ENCODE measurements around the gene SOX10. TPM values are rescaled to one million over a fixed set of nuclear protein-coding genes. Genes with fewer than 3 reads are reported as not detected.

Gene SOX10
- total RNA-seq, 2 experiments from 2014 or later, result not detected

DNA sequence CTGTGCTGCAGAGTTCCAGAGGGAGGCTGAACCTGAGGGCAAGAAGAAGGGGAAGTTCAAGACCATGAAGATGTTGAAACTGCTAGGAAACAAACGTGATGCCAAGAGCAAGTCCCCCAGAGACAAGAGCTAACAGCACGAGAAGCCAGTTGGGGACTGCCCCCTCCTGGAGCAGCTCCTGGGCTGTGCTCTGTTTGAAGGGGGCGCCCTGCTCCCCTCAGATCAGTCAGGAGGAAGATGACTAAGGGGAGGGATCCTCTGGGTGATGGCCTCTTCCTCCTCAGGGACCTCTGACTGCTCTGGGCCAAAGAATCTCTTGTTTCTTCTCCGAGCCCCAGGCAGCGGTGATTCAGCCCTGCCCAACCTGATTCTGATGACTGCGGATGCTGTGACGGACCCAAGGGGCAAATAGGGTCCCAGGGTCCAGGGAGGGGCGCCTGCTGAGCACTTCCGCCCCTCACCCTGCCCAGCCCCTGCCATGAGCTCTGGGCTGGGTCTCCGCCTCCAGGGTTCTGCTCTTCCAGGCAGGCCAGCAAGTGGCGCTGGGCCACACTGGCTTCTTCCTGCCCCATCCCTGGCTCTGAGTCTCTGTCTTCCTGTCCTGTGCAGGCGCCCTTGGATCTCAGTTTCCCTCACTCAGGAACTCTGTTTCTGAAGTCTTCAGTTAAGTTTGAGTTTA, 43.5 kb downstream of the SOX10 start:
- Mint-ChIP-seq H3K27me3 (no peaks in the 10 kb centered on the region), H3K4me3 (no peak overlapping the region), H3K27ac (no peak overlapping the region), H3K9me3 (no peaks in the 10 kb centered on the region), H3K36me3 (peaks cover 3% of the 10 kb centered on the region), H3K4me1 (no peaks in the 10 kb centered on the region)
- no peak for DNase-seq

DNA sequence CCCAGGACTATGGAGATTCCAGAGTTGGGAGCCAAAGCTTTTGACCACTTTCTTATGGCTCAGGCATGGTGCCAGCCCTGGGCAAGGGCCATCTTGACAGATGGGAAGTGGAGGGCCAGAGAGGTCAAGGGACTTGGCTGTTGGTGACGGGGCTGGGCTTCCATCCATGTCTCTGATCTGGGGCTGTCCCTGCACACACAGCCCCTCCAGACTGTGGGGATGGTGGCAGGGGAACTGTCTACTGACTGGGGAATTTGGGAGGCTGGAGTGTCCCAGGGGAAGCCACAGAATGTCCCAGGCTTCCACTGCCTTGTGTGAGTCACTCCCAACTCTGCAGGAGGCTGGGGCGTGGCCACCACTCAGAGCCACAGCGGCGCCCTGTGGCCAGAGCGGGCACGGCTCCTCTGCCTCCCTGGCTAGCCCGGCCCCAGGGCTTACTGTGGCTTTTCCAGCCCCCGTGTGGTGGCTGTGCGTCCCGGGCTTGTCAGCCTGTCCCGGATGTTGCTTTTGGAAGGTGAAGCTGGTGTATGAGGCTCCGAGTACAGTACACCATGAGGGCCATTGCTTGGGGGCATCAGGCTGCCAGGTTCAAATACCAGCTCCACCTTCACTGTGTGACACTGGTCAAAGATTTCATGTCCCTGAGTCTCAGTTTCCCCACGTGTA, 50.5 kb downstream of the SOX10 start:
- H3K9me3 Mint-ChIP-seq, result no peaks in the 10 kb centered on the region
- peaks cover 9% of the 10 kb centered on the region for H3K4me1 Mint-ChIP-seq
- H3K27ac Mint-ChIP-seq, result no peak overlapping the region
- no peaks in the 10 kb centered on the region for H3K36me3 Mint-ChIP-seq
- no peaks in the 10 kb centered on the region for H3K27me3 Mint-ChIP-seq
- DNase-seq, result peak; percentile 90
- no peak overlapping the region for H3K4me3 Mint-ChIP-seq

DNA sequence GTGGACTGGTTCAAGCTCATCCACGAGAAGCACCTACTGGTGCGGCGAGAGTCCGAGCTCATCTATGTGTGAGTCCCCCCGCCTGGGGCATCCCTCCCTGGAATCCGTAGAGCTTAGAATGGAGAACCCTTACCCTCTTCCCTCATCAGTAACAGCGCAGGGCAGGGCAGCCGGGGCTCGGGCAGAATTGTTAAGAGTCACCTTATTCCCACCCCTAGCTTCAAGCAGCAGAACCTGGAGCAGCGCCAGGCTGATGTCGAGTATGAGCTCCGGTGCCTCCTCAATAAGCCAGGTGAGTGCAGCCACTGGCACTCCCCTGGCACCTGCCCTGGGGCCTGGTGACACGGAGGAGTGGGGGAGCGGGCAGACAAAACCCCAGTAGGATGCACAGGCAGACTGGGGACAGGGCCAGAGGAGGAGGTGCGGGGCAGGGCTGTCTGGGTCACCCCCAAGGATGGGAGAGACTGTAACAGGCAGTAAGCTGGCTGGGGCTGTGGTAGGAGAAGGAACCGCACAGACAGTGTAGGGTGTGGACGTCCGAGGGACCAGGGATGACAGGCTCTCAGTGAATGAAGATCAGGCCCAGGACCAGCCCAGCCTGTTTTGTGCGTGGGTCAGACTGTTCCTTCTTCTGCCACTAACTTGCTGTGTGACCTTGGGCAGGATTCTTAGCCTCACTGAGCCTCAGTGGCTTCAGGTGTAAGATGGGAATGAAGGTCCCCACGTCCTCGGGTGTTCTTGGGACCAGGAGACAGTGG, 51.4 kb downstream of the SOX10 start:
- H3K4me3 Mint-ChIP-seq, result no peak overlapping the region
- DNase-seq, result no peak
- peaks cover 2% of the 10 kb centered on the region for H3K36me3 Mint-ChIP-seq
- no peaks in the 10 kb centered on the region for H3K27me3 Mint-ChIP-seq
- H3K9me3 Mint-ChIP-seq, result no peaks in the 10 kb centered on the region
- peaks cover 9% of the 10 kb centered on the region for H3K4me1 Mint-ChIP-seq
- H3K27ac Mint-ChIP-seq, result no peak overlapping the region

GRCh38 chr22:37932401-37932800, 52.0 kb downstream of the SOX10 start:
- peaks cover 9% of the 10 kb centered on the region for H3K4me1 Mint-ChIP-seq

GRCh38 chr22:37931893-37932389, 52.4 kb downstream of the SOX10 start:
- Mint-ChIP-seq H3K4me1 (peaks cover 9% of the 10 kb centered on the region), H3K9me3 (no peaks in the 10 kb centered on the region), H3K27me3 (no peaks in the 10 kb centered on the region), H3K27ac (no peak overlapping the region), H3K36me3 (peaks cover 2% of the 10 kb centered on the region), H3K4me3 (no peak overlapping the region)
- no peak for DNase-seq

More at GRCh38 chr22:37932401-37932800, 52.0 kb downstream of the SOX10 start:
- Mint-ChIP-seq H3K9me3 (no peaks in the 10 kb centered on the region), H3K27me3 (no peaks in the 10 kb centered on the region), H3K36me3 (peaks cover 2% of the 10 kb centered on the region), H3K27ac (no peak overlapping the region), H3K4me3 (no peak overlapping the region)
- DNase-seq, result no peak

DNA sequence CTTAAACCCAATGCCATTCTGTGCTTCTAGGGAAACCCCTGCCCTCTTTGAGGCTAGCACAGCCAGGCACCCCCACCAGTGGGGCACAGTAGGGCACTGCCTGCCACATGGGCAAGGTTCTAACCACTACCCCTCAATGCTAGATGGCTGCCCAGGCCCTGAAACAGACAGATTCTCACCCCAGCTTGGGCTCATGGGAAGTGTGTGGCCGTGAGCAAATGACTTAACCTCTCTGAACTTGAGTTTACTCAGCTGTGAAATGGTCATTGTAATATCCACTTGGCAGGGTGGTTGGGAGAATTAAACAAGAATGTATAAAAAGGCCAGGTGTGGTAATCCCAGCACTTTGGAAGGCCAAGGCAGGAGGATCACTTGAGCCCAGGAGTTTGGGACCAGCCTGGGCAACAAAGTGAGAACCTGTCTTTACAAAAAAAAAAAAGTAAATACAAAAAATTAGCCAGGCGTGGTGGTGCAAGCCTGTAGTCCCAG, 53.4 kb downstream of the SOX10 start:
- Mint-ChIP-seq H3K27ac (no peak overlapping the region), H3K4me1 (peaks cover 9% of the 10 kb centered on the region), H3K36me3 (peaks cover 2% of the 10 kb centered on the region), H3K4me3 (no peak overlapping the region), H3K9me3 (no peaks in the 10 kb centered on the region), H3K27me3 (no peaks in the 10 kb centered on the region)
- no peak for DNase-seq

GRCh38 chr22:37930270-37930951, 53.9 kb downstream of the SOX10 start:
- no peak overlapping the region for H3K4me3 Mint-ChIP-seq
- H3K27ac Mint-ChIP-seq, result no peak overlapping the region
- peaks cover 2% of the 10 kb centered on the region for H3K36me3 Mint-ChIP-seq
- no peaks in the 10 kb centered on the region for H3K9me3 Mint-ChIP-seq
- peaks cover 9% of the 10 kb centered on the region for H3K4me1 Mint-ChIP-seq
- no peak for DNase-seq
- no peaks in the 10 kb centered on the region for H3K27me3 Mint-ChIP-seq

GRCh38 chr22:37929390-37929789, 55.0 kb downstream of the SOX10 start:
- H3K4me3 Mint-ChIP-seq, result no peak overlapping the region
- H3K4me1 Mint-ChIP-seq, result peaks cover 9% of the 10 kb centered on the region
- H3K9me3 Mint-ChIP-seq, result no peaks in the 10 kb centered on the region
- peaks cover 2% of the 10 kb centered on the region for H3K36me3 Mint-ChIP-seq
- no peak for DNase-seq
- H3K27me3 Mint-ChIP-seq, result no peaks in the 10 kb centered on the region
- no peak overlapping the region for H3K27ac Mint-ChIP-seq

- H3K4me1 Mint-ChIP-seq, result no peaks in the 10 kb centered on the region
Observed at GRCh38 chr22:37927637-37927936, 56.8 kb downstream of the SOX10 start.

DNA sequence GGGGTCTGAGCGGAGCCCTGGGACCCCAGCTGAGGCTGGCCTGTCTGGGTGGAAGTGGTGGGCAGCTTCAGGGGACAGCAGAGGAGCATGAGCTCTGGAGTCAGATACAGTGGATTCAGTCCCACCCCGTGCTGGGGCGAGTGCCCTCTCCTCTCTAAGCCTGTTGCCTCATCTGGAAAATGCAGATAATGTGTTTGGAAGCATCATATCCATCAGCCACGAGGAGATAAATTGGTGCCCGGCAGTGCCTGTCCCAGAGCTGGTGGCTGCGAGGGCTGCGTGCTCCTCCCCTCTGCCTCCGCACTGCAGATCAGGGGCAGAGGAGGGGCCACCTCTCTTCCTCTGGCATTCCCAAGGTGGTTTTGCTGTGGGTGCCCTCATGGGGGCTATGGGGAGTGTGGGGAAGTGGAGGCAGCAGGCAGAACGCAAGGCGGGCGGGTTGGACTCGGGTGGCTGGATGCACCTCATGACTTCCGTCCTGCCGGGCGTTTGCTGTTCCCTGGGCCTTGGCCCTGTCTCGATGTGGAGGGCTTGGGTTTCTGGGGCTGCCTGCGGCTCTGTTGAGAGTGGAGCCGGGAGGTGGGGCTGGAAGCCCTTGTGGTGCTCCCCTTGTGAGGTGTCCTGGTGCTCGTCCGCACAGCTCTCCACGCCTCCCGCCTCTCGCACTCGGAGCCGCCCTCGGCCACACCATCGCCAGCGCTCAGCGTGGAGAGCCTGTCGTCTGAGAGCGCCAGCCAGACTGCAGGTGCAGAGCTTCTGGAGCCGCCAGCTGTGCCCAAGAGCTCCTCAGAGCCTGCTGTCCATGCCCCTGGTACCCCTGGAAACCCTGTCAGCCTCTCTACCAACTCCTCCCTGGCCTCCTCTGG, 57.4 kb downstream of the SOX10 start:
- Mint-ChIP-seq H3K36me3 (peaks cover 2% of the 10 kb centered on the region), H3K27me3 (no peaks in the 10 kb centered on the region), H3K9me3 (no peaks in the 10 kb centered on the region), H3K4me3 (no peak overlapping the region), H3K27ac (no peak overlapping the region), H3K4me1 (no peaks in the 10 kb centered on the region)
- no peak for DNase-seq

More at GRCh38 chr22:37927637-37927936, 56.8 kb downstream of the SOX10 start:
- H3K27ac Mint-ChIP-seq, result no peak overlapping the region
- H3K9me3 Mint-ChIP-seq, result no peaks in the 10 kb centered on the region
- H3K36me3 Mint-ChIP-seq, result peaks cover 2% of the 10 kb centered on the region
- no peak overlapping the region for H3K4me3 Mint-ChIP-seq
- DNase-seq, result no peak
- H3K27me3 Mint-ChIP-seq, result no peaks in the 10 kb centered on the region

DNA sequence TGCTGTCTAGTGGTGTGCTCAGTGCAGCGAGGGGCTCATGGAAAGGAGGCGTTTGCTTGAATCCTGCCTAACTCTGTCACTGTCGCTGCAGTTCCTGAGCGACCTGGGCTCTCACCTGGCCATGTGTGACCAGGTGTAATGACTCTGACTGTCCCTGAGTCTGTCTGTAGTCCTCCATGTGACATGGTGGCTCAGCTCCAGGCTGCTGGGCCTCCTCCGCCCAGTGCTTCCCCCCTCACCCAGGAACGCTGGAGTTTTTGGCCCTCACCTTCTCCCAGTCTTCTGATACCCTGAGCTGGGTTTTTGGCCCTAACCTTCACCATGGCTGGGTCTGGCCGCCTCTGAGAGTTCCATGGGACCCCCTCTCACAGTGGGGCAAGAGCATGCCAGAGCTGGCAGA, 58.0 kb downstream of the SOX10 start:
- H3K4me1 Mint-ChIP-seq, result no peaks in the 10 kb centered on the region
- no peaks in the 10 kb centered on the region for H3K9me3 Mint-ChIP-seq
- no peak overlapping the region for H3K4me3 Mint-ChIP-seq
- H3K36me3 Mint-ChIP-seq, result peaks cover 2% of the 10 kb centered on the region
- H3K27me3 Mint-ChIP-seq, result no peaks in the 10 kb centered on the region
- H3K27ac Mint-ChIP-seq, result no peak overlapping the region
- DNase-seq, result no peak

GRCh38 chr22:37925767-37926166, 58.6 kb downstream of the SOX10 start:
- peaks cover 2% of the 10 kb centered on the region for H3K36me3 Mint-ChIP-seq

GRCh38 chr22:37925330-37925729, 59.0 kb downstream of the SOX10 start:
- DNase-seq, result no peak
- H3K27ac Mint-ChIP-seq, result no peak overlapping the region
- no peaks in the 10 kb centered on the region for H3K4me1 Mint-ChIP-seq
- H3K9me3 Mint-ChIP-seq, result no peaks in the 10 kb centered on the region
- no peaks in the 10 kb centered on the region for H3K27me3 Mint-ChIP-seq
- peaks cover 2% of the 10 kb centered on the region for H3K36me3 Mint-ChIP-seq
- no peak overlapping the region for H3K4me3 Mint-ChIP-seq

More at GRCh38 chr22:37925767-37926166, 58.6 kb downstream of the SOX10 start:
- Mint-ChIP-seq H3K4me1 (no peaks in the 10 kb centered on the region), H3K27ac (no peak overlapping the region), H3K4me3 (no peak overlapping the region), H3K27me3 (no peaks in the 10 kb centered on the region), H3K9me3 (no peaks in the 10 kb centered on the region)
- no peak for DNase-seq

DNA sequence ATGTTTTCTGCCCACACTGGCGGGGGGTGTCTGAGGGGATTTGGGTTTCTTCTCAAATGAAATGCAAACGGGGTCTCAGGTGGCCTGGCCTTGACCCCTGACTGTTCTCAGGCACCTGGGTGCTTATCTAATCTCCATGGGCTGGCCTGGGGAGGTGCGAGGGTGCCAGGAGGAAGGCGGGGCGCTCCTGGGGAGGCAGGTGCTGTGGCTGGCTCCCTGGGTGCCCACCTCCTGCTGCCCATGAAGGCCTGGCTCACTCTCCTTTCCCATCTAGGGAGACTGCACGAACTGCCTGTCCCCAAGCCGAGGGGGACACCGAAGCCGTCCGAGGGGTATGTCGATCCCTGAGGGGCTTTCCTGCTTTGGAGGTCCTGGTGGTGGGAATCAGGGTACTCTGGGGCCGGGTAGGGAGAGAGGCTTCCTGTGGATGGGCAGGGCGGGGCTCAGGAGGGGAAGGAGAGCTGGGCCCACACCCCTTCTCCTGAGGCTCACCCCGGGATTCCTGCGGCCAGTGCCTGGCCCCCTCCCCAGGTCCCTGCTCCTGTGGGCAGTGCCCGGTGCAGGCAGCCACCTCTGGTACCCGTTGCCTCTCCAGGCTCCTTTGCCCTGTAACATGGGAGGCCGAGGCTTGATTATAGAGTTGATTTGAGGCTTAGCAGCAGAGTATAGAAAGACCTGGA, 59.8 kb downstream of the SOX10 start:
- no peak overlapping the region for H3K27ac Mint-ChIP-seq
- no peaks in the 10 kb centered on the region for H3K27me3 Mint-ChIP-seq
- H3K9me3 Mint-ChIP-seq, result no peaks in the 10 kb centered on the region
- peaks cover 4% of the 10 kb centered on the region for H3K4me1 Mint-ChIP-seq
- no peak overlapping the region for H3K4me3 Mint-ChIP-seq
- peaks cover 6% of the 10 kb centered on the region for H3K36me3 Mint-ChIP-seq
- no peak for DNase-seq

All from activated naive CD8-positive, alpha-beta T cell treated with anti-CD3 and anti-CD28 coated beads for 36 hours (primary cell).